Lower lobe of right lung (tissue), 2 donors: ENCODE data around the gene ERVW-1. TPM values are rescaled to one million over a fixed set of nuclear protein-coding genes. Genes with fewer than 3 reads are reported as not detected.

Source experiments
- ATAC-seq, 2 donors: fragments of 200-7000 bp; cut with Tn5 transposase; one replicate each; pipeline ENCODE4 v1.9.1; 2020 to 2022; ENCODE audit warnings: mild to moderate bottlenecking in 2 of 2, moderate library complexity in 2 of 2
- DNase-seq: peaks from one replicate; pipeline ENCODE4 v3.0.0-alpha.2; 2020
- H3K27ac ChIP-seq: fragments of 200-600 bp; one replicate; pipeline ENCODE4 v1.8.0; 2022
- H3K27me3 ChIP-seq: fragments of 200-600 bp; one replicate; pipeline ENCODE4 v1.8.0; 2022; ENCODE audit warnings: low read depth
- H3K36me3 ChIP-seq: fragments of 200-600 bp; one replicate; pipeline ENCODE4 v1.8.0; 2022; ENCODE audit warnings: mild to moderate bottlenecking
- H3K4me1 ChIP-seq: fragments of 200-600 bp; one replicate; pipeline ENCODE4 v1.8.0; 2022
- H3K4me3 ChIP-seq: fragments of 200-600 bp; one replicate; pipeline ENCODE4 v1.8.0; 2022; ENCODE audit warnings: mild to moderate bottlenecking
- H3K9me3 ChIP-seq: fragments of 200-600 bp; one replicate; pipeline ENCODE4 v1.8.0; 2022
- intact Hi-C: fragments of 100-400 bp; cut with DNase I; formaldehyde crosslinking; loops from one replicate; pipeline ENCODE4 v1.11.0; 2022
- total RNA-seq: library from RNA; stranded (reverse); fragmentation: NEBNext Ultra II Directional; extraction: Animal tissue kit (Norgen Biotek cat#: 25700); gene quantifications from one replicate; pipeline ENCODE4 v1.2.1, GENCODE V29; 2021
- TF ChIP-seq, protein P1 (sequence below): fragments of 200-600 bp; IDR thresholded peaks from one replicate; pipeline ENCODE4 v1.8.0; 2022; ENCODE audit warnings: antibody characterized with exemption, mild to moderate bottlenecking
- donor health status: DM: no; HTN: yes; CAD: no; lungs with severe emphysema.

ERVW-1 gene
- total RNA-seq, 1 donor from 2014 or later = not detected

DNA sequence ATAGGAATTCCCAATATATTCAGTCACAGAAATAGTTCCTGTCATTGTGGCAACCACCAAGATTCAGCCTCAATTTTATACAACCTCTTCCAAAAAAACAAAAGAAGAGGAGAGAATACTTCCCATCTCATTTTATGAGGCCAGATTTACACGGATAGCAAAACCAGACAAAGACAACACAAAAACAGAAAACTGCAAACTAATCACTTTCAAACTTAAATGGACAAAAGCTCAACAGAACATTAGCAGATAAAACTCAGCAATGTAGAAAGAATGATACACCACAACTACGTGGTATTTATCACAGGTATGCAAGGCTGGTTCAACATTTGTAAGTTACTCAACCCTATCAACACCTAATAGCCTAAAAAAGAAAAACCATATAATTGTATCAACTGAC lies 28.6 kb upstream of the ERVW-1 start:
- DNase-seq (no peak), ATAC-seq (no peak)
- TF ChIP-seq, protein P1, sequence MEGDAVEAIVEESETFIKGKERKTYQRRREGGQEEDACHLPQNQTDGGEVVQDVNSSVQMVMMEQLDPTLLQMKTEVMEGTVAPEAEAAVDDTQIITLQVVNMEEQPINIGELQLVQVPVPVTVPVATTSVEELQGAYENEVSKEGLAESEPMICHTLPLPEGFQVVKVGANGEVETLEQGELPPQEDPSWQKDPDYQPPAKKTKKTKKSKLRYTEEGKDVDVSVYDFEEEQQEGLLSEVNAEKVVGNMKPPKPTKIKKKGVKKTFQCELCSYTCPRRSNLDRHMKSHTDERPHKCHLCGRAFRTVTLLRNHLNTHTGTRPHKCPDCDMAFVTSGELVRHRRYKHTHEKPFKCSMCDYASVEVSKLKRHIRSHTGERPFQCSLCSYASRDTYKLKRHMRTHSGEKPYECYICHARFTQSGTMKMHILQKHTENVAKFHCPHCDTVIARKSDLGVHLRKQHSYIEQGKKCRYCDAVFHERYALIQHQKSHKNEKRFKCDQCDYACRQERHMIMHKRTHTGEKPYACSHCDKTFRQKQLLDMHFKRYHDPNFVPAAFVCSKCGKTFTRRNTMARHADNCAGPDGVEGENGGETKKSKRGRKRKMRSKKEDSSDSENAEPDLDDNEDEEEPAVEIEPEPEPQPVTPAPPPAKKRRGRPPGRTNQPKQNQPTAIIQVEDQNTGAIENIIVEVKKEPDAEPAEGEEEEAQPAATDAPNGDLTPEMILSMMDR = no peak
- Histone ChIP-seq H3K36me3 (peaks cover 88% of the 10 kb centered on the region), H3K27ac (no peak overlapping the region), H3K27me3 (no peaks in the 10 kb centered on the region), H3K4me3 (no peak overlapping the region), H3K9me3 (no peaks in the 10 kb centered on the region), H3K4me1 (no peaks in the 10 kb centered on the region)
- intact Hi-C loops = no loop called here

DNA sequence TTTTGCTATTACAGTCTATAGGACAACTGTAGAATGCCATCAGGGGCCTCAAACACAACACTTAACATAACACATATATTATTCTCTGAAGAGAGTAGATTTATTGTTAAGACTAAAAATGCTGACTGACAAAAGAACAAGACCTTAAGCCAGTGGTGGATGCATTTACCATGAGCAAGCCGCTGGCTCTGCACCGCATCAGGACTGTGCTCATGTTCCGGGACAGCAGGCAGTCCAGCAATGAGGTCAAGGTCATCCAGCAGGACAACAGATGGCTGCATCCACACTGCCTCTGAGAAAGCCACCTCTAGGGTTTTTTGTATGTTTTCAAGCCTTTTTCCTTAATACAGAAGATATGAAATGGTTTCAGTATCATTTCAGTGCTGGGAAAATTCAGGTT lies 26.8 kb upstream of the ERVW-1 start:
- intact Hi-C loops = no loop called here
- H3K27me3 ChIP-seq = no peaks in the 10 kb centered on the region
- no peaks in the 10 kb centered on the region for H3K9me3 ChIP-seq
- TF ChIP-seq, protein P1 = no peak
- peaks cover 91% of the 10 kb centered on the region for H3K36me3 ChIP-seq
- DNase-seq (no peak), ATAC-seq (no peak)
- H3K4me3 ChIP-seq = no peak overlapping the region
- H3K4me1 ChIP-seq = no peaks in the 10 kb centered on the region
- H3K27ac ChIP-seq = no peak overlapping the region

DNA sequence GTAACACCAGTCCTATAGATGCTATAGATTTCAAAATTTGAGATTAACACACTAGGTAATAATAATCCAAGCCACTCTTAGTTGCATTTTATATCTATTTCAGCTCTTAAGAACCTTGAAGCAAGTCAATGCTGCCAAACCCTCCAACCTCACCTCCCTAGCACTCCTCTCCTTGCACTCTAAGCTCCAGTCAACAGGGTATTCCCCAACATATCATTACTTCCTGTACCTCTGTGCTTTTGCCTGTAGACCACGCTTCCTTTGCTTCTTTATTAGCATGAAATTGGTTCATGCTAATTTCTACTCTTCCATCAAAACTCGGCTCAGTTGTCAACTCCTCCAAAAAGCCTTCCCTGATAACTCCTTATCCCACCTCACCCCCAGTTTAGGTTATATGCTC lies 26.0 kb upstream of the ERVW-1 start:
- intact Hi-C loops = no loop called here
- TF ChIP-seq, protein P1 = no peak
- Histone ChIP-seq H3K4me1 (no peaks in the 10 kb centered on the region), H3K4me3 (no peak overlapping the region), H3K27me3 (no peaks in the 10 kb centered on the region), H3K36me3 (peaks cover 93% of the 10 kb centered on the region), H3K27ac (no peak overlapping the region), H3K9me3 (no peaks in the 10 kb centered on the region)
- no peak for ATAC-seq
- no peak for DNase-seq

DNA sequence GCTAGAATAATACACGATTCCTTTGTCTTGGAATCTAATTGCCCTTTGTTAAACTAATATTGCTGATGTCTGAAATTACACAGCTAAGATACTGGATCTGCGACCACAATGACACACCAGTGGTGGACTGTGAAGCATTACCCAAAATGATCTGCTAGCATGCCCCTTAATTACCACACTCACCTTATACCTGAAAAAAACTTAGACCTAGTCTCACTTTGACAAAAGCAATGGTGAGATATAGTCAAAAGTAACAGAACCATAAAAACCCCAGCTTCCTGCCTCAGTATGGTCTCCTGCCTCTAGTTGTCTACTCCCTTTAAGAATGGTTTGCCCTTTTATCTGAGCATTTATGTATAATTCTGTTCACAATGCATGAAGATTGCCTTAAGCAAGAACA lies 20.8 kb upstream of the ERVW-1 start:
- TF ChIP-seq, protein P1 = no peak
- intact Hi-C loops = no loop called here
- peaks cover 98% of the 10 kb centered on the region for H3K36me3 ChIP-seq
- no peak overlapping the region for H3K4me3 ChIP-seq
- H3K27me3 ChIP-seq = no peaks in the 10 kb centered on the region
- no peak for DNase-seq
- no peak overlapping the region for H3K27ac ChIP-seq
- no peaks in the 10 kb centered on the region for H3K9me3 ChIP-seq
- H3K4me1 ChIP-seq = no peaks in the 10 kb centered on the region
- no peak for ATAC-seq

DNA sequence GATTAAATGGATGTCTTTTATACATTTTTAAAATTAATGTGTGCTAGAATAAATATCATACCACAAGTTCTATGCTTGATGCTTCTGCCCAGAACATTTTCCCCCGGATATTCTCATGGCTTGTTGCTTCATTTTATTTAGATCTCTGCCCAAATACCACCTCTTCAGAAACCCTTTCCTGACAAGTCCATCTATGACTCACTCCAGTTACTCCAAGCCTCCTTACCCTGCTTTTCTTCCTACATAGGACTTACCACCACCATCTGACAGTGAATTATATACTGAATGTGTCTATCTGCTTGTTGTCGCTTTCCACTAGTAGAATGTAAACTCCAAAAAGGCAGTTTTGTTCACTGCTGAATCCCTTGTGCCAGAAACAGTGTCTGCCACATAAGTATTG lies 19.1 kb upstream of the ERVW-1 start:
- DNase-seq (no peak), ATAC-seq (no peak)
- no peaks in the 10 kb centered on the region for H3K9me3 ChIP-seq
- H3K27me3 ChIP-seq = no peaks in the 10 kb centered on the region
- H3K4me3 ChIP-seq = no peak overlapping the region
- no peaks in the 10 kb centered on the region for H3K4me1 ChIP-seq
- intact Hi-C loops = no loop called here
- TF ChIP-seq, protein P1 = no peak
- peaks cover 98% of the 10 kb centered on the region for H3K36me3 ChIP-seq
- H3K27ac ChIP-seq = no peak overlapping the region

DNA sequence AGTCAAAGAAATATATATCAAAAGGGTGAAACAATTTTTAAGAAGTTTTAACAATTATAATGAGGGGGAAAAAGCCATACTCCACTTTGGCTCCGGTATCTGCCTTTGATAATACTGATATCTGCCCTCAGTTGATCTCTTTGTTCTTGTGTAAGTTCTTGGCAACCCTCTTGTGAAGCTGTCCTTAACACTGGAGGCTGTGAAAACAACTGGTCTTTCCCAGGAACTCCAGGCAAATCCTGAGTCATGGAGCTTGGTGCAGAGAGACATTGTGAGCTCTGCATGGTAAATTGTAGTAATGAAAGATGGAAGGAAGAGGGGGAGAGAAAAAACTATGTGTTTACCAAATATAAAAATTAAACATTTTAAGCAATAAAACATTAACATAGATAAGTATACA lies 11.9 kb upstream of the ERVW-1 start:
- Histone ChIP-seq H3K27me3 (no peaks in the 10 kb centered on the region), H3K9me3 (no peaks in the 10 kb centered on the region), H3K27ac (no peak overlapping the region), H3K4me1 (no peaks in the 10 kb centered on the region), H3K4me3 (no peak overlapping the region), H3K36me3 (peaks cover 97% of the 10 kb centered on the region)
- no peak for ATAC-seq
- no peak for DNase-seq
- intact Hi-C loops = no loop called here
- TF ChIP-seq, protein P1 = no peak
